Neural cell (in vitro differentiated cells): ENCODE results near the gene SLC17A2. TPM values are rescaled to one million over a fixed set of nuclear protein-coding genes. Genes with fewer than 3 reads are reported as not detected.
"Not testable (repeated sequence)": the region's sequence is repeated elsewhere in the genome, so short reads cannot be mapped to it uniquely, and the experiment has no call there.

Experiments used
- H2AFZ ChIP-seq: fragments of 200-600, 300-800 bp; sonication (generic), shearing (Covaris generic); 2 replicates; pipeline ENCODE4 v1.6.0; 2014; ENCODE audit warnings: low read depth, mild to moderate bottlenecking, antibody characterized with exemption, low read length, moderate library complexity
- H3F3A ChIP-seq: fragments of 200-600 bp; shearing (Covaris generic); 2 replicates; pipeline ENCODE4 v1.6.1; 2016; ENCODE audit warnings: mild to moderate bottlenecking, moderate library complexity, mixed read lengths, antibody characterized with exemption, low read length; ENCODE audit not compliant: insufficient read depth, poor library complexity, severe bottlenecking
- H3K27ac ChIP-seq: fragments of 200-600, 300-800 bp; sonication (generic), shearing (Covaris generic); 2 replicates; pipeline ENCODE4 v1.5.1; 2014; ENCODE audit warnings: mild to moderate bottlenecking, low read length, moderate library complexity
- H3K27me3 ChIP-seq: fragments of 300-800, 200-600 bp; sonication (generic), shearing (Covaris generic); 2 replicates; pipeline ENCODE4 v1.6.0; 2014; ENCODE audit warnings: mild to moderate bottlenecking, low read depth, low read length, moderate library complexity; ENCODE audit not compliant: insufficient read depth
- H3K36me3 ChIP-seq: fragments of 300-800, 200-600 bp; sonication (generic), shearing (Covaris generic); 2 replicates; pipeline ENCODE4 v1.5.1; 2014; ENCODE audit warnings: mild to moderate bottlenecking, antibody characterized with exemption, low read length, moderate library complexity; ENCODE audit not compliant: insufficient read depth
- H3K4me2 ChIP-seq: fragments of 300-800, 200-600 bp; sonication (generic), shearing (Covaris generic); 2 replicates; pipeline ENCODE4 v1.6.0; 2014; ENCODE audit warnings: mild to moderate bottlenecking, low read length
- H3K4me3 ChIP-seq: fragments of 300-800, 200-600 bp; sonication (generic), shearing (Covaris generic); 2 replicates; pipeline ENCODE4 v1.5.1; 2014; ENCODE audit warnings: mild to moderate bottlenecking, low read length, moderate library complexity
- H3K79me2 ChIP-seq: fragments of 200-600 bp; shearing (Covaris generic); replicated peaks from 2 replicates; pipeline ENCODE4 v1.6.0; 2014; ENCODE audit warnings: mild to moderate bottlenecking, low read length, moderate library complexity; ENCODE audit not compliant: insufficient read depth
- H3K9ac ChIP-seq: fragments of 300-800, 200-600 bp; sonication (generic), shearing (Covaris generic); 2 replicates; pipeline ENCODE4 v1.6.1; 2016; ENCODE audit warnings: mild to moderate bottlenecking, low read length, mixed read lengths
- H3K9me2 ChIP-seq: fragments of 200-600 bp; shearing (Covaris generic); 2 replicates; pipeline ENCODE4 v1.6.1; 2016; ENCODE audit warnings: mild to moderate bottlenecking, low read length, mixed read lengths; ENCODE audit not compliant: insufficient read depth
- H3K9me3 ChIP-seq: fragments of 200-600, 300-800 bp; sonication (generic), shearing (Covaris generic); 2 replicates; pipeline ENCODE4 v1.6.1; 2016; ENCODE audit warnings: mild to moderate bottlenecking, mixed run types, low read length, moderate library complexity, mixed read lengths
- H4K20me1 ChIP-seq: fragments of 200-600 bp; shearing (Covaris generic); 2 replicates; pipeline ENCODE4 v1.6.1; 2016; ENCODE audit warnings: mild to moderate bottlenecking, mixed run types; ENCODE audit not compliant: insufficient read depth
- CTCF ChIP-seq: fragments of 450-650 bp; IDR thresholded peaks from 2 replicates; pipeline ENCODE4 v1.5.1; 2014; ENCODE audit warnings: antibody characterized with exemption, mild to moderate bottlenecking, moderate library complexity; ENCODE audit not compliant: poor library complexity, severe bottlenecking
- EP300 ChIP-seq: fragments of 450-650 bp; conservative IDR thresholded peaks from 2 replicates; pipeline ENCODE4 v1.6.1; 2014; ENCODE audit warnings: antibody characterized with exemption, mild to moderate bottlenecking, moderate library complexity; ENCODE audit not compliant: poor library complexity, severe bottlenecking
- EZH2 ChIP-seq: fragments of 200-600, 300-800 bp; shearing (Covaris generic), sonication (generic); IDR thresholded peaks from 2 replicates; pipeline ENCODE4 v1.6.1; 2014; ENCODE audit warnings: antibody characterized with exemption, low read length, borderline replicate concordance, mild to moderate bottlenecking; ENCODE audit not compliant: insufficient read depth, poor library complexity, severe bottlenecking
- MXI1 ChIP-seq: fragments of 450-650 bp; conservative IDR thresholded peaks from 2 replicates; pipeline ENCODE4 v1.6.1; 2014; ENCODE audit warnings: antibody characterized with exemption, mild to moderate bottlenecking; ENCODE audit not compliant: poor library complexity, severe bottlenecking
- POLR2AphosphoS5 ChIP-seq: IDR thresholded peaks from 2 replicates; pipeline ENCODE4 v1.6.1; 2012
- RAD21 ChIP-seq: fragments of 450-650 bp; conservative IDR thresholded peaks from 2 replicates; pipeline ENCODE4 v1.6.1; 2014; ENCODE audit warnings: antibody characterized with exemption, mild to moderate bottlenecking, moderate library complexity
- REST ChIP-seq: IDR thresholded peaks from 2 replicates; pipeline ENCODE4 v1.6.1; 2012; ENCODE audit warnings: borderline replicate concordance
- SMC3 ChIP-seq: fragments of 450-650 bp; conservative IDR thresholded peaks from 2 replicates; pipeline ENCODE4 v1.6.1; 2014; ENCODE audit warnings: antibody characterized with exemption, mild to moderate bottlenecking, moderate library complexity; ENCODE audit not compliant: poor library complexity
- TAF1 ChIP-seq: IDR thresholded peaks from 2 replicates; pipeline ENCODE4 v1.6.1; 2012; ENCODE audit warnings: low read depth
- polyA plus RNA-seq: library from polyadenylated mRNA; depleted of rRNA; stranded (reverse); fragments of >200 nt; gene quantifications from 2 replicates; pipeline ENCODE4 v1.2.3, GENCODE V29; 2014

The SLC17A2 gene
- polyA plus RNA-seq, 1 donor from 2014 or later: not detected

DNA sequence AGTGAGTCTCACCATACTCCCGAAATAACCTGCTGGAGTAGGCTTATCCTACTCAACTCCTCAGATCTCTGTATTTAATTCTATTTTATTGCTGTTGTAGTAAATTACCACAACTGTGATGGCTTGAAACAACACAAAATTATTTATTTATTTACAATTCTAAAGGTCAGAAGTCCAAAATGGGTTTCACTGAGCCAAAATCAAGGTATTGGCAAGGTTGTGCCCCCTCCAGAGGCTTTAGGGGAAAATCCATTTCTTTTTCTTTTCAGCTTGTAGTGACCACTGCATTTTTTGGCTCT is 869 bp upstream of the SLC17A2 start:
- no peak overlapping the region for H3K4me2 ChIP-seq
- no peak overlapping the region for H2AFZ ChIP-seq
- H3K27ac ChIP-seq: no peak overlapping the region
- no peak overlapping the region for H3K4me3 ChIP-seq
- no peaks in the 10 kb centered on the region for H3K36me3 ChIP-seq
- TF ChIP-seq SMC3 (no peak), TAF1 (no peak), RAD21 (no peak), EP300 (no peak), REST (no peak), EZH2 (no peak), MXI1 (no peak), CTCF (no peak)
- H3K27me3 ChIP-seq: no peaks in the 10 kb centered on the region
- no peaks in the 10 kb centered on the region for H3K9me3 ChIP-seq
- H3K9ac ChIP-seq: no peak overlapping the region
- H4K20me1 ChIP-seq: no peaks in the 10 kb centered on the region
- no peaks in the 10 kb centered on the region for H3F3A ChIP-seq
- no peaks in the 10 kb centered on the region for H3K79me2 ChIP-seq
- no peaks in the 10 kb centered on the region for H3K9me2 ChIP-seq

DNA sequence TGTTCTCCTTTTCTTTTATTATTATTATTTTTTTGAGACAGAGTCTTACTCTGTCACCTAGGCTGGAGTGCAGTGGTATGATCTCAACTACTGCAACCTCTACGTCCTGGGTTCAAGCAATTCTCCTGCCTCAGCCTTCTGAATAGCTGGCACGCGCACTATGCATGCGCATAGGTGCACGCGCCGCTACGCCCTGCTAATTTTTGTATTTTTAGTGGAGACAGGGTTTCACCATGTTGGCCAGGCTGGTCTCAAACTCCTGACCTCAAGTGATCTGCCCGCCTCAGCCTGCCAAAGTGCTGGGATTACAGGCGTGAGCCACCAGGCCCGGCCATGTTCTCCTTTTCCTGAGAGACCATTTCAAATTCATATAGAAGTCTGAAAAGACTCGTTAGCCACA is 706 bp downstream of the SLC17A2 start:
- not testable (repeated sequence) for H3K36me3 ChIP-seq, H2AFZ ChIP-seq, H3K9me3 ChIP-seq, H4K20me1 ChIP-seq, H3K4me2 ChIP-seq, H3K9me2 ChIP-seq, H3F3A ChIP-seq, H3K9ac ChIP-seq, H3K4me3 ChIP-seq, H3K27ac ChIP-seq, H3K27me3 ChIP-seq, H3K79me2 ChIP-seq

DNA sequence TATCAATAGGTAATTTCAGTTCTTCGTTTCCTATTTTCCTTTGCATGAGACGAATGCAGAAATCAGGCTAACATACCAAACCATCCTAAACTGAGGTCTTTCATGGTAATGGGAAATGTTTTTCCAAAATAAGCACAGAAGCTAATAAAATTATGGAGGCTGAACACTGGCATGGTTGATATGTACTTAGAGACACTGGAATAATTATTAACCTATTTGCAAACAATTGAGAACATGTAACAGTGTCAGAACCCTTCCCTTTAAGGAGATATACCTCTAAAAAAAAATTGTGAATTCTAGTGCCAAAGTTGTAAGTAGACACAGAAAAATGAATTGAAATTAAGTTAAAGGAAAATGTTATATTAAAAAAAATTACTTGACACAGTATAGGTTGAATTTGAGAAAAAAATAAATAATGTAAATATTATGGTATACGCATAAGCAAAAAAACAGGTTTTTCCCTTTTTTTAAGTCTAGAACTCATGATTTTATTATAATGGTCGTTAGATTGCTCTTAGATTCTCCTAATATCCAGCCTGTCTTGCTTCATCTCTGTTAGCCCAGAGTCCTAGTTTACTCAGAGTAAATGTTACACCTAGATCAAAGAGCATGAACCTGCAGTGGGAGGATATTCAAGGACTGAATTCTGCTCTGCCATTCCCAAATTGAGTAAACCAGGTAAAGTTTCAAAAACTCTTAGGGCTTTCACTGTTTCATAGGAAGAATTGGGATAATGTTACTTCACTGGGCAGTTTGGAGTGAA is 1.7 kb downstream of the SLC17A2 start:
- no peaks in the 10 kb centered on the region for H3K9me2 ChIP-seq
- no peaks in the 10 kb centered on the region for H3K36me3 ChIP-seq
- H3K27ac ChIP-seq: no peak overlapping the region
- no peaks in the 10 kb centered on the region for H3K27me3 ChIP-seq
- no peaks in the 10 kb centered on the region for H3K79me2 ChIP-seq
- H3K4me3 ChIP-seq: no peak overlapping the region
- H2AFZ ChIP-seq: no peak overlapping the region
- no peaks in the 10 kb centered on the region for H3K9me3 ChIP-seq
- H3K9ac ChIP-seq: no peak overlapping the region
- H4K20me1 ChIP-seq: no peaks in the 10 kb centered on the region
- H3F3A ChIP-seq: no peaks in the 10 kb centered on the region
- TF ChIP-seq MXI1 (no peak), POLR2AphosphoS5 (no peak), EP300 (no peak), SMC3 (no peak), REST (no peak), TAF1 (no peak), EZH2 (no peak), RAD21 (no peak), CTCF (no peak)
- H3K4me2 ChIP-seq: no peak overlapping the region
